PC-3 (cell line): Measurements from ENCODE around the gene TRPM2. TPM values are rescaled to one million over a fixed set of nuclear protein-coding genes. Genes with fewer than 3 reads are reported as not detected.

Experiments used
- ATAC-seq: fragments of 200-7000 bp; cut with Tn5 transposase; 2 replicates; pipeline ENCODE4 v1.9.1; 2020; ENCODE audit warnings: mild to moderate bottlenecking, moderate library complexity
- BruUV-seq: library from RNA; stranded (reverse); fragments of 400-500 nt; replicated peaks from 2 replicates; lab custom pipeline; 2021; lab: Mats Ljungman, UMichigan
- CTCF ChIA-PET: fragments of 300-600 bp; sonication (Branson Sonifier 250); formaldehyde crosslinking; loops from one replicate; lab custom pipeline; 2022; ENCODE audit warnings: antibody characterized with exemption; lab: Charles Lee
- POLR2A ChIA-PET: fragments of 300-600 bp; sonication (Branson Sonifier 250); formaldehyde crosslinking; loops from one replicate; lab custom pipeline; 2022; ENCODE audit warnings: antibody characterized with exemption; ENCODE audit not compliant: unreplicated experiment; lab: Charles Lee
- DNase-seq: peaks from one replicate; pipeline ENCODE4 v3.0.0-alpha.2; 2015
- H2AFZ ChIP-seq: fragments of 300-600 bp; sonication (generic); 2 replicates; pipeline ENCODE4 v1.6.0; 2016; ENCODE audit warnings: antibody characterized with exemption, low read length
- H3F3A ChIP-seq: fragments of 300-600 bp; sonication (generic); one replicate; pipeline ENCODE4 v1.6.0; 2017; ENCODE audit warnings: antibody characterized with exemption, low read length, control low read depth, mild to moderate bottlenecking; ENCODE audit not compliant: unreplicated experiment
- H3K27ac ChIP-seq: fragments of 300-600 bp; sonication (generic); 2 replicates; pipeline ENCODE4 v1.5.1; 2016; ENCODE audit warnings: mild to moderate bottlenecking, low read length
- H3K27me3 ChIP-seq: fragments of 300-600 bp; sonication (generic); 2 replicates; pipeline ENCODE4 v1.6.1; 2016; ENCODE audit warnings: low read length, mixed read lengths
- H3K36me3 ChIP-seq: fragments of 300-600 bp; sonication (generic); 2 replicates; pipeline ENCODE4 v1.6.1; 2016; ENCODE audit warnings: low read depth, mixed run types, low read length, mixed read lengths
- H3K4me1 ChIP-seq: fragments of 300-600 bp; sonication (generic); 2 replicates; pipeline ENCODE4 v1.5.1; 2016; ENCODE audit warnings: low read length; ENCODE audit not compliant: insufficient read depth
- H3K4me2 ChIP-seq: fragments of 300-600 bp; sonication (generic); 2 replicates; pipeline ENCODE4 v1.6.0; 2016; ENCODE audit warnings: low read length
- H3K4me3 ChIP-seq: fragments of 300-600 bp; sonication (generic); 2 replicates; pipeline ENCODE4 v1.5.1; 2016; ENCODE audit warnings: mild to moderate bottlenecking, low read length, mixed read lengths
- H3K79me2 ChIP-seq: fragments of 300-600 bp; sonication (generic); 2 replicates; pipeline ENCODE4 v1.6.1; 2017; ENCODE audit warnings: low read length, mixed read lengths
- H3K9ac ChIP-seq: fragments of 300-600 bp; sonication (generic); 2 replicates; pipeline ENCODE4 v1.6.0; 2016; ENCODE audit warnings: mild to moderate bottlenecking, low read length
- H3K9me2 ChIP-seq: fragments of 300-600 bp; sonication (generic); replicated peaks from 2 replicates; pipeline ENCODE4 v1.6.1; 2016; ENCODE audit warnings: mixed run types, low read length, mixed read lengths
- H3K9me3 ChIP-seq: fragments of 300-600 bp; sonication (generic); 2 replicates; pipeline ENCODE4 v1.6.1; 2016; ENCODE audit warnings: low read length, mixed read lengths
- H4K20me1 ChIP-seq: fragments of 300-600 bp; sonication (generic); 2 replicates; pipeline ENCODE4 v1.6.1; 2016; ENCODE audit warnings: low read length, mixed read lengths
- EZH2 ChIP-seq: fragments of 300-600 bp; sonication (generic); IDR thresholded peaks from one replicate; pipeline ENCODE4 v1.6.1; 2017; ENCODE audit warnings: antibody characterized with exemption, mild to moderate bottlenecking, low read length; ENCODE audit not compliant: unreplicated experiment
- EZH2phosphoT487 ChIP-seq: fragments of 300-600 bp; sonication (generic); IDR thresholded peaks from 2 replicates; pipeline ENCODE4 v1.6.1; 2018; ENCODE audit warnings: mild to moderate bottlenecking, antibody characterized with exemption, low read length, borderline replicate concordance
- intact Hi-C: fragments of 100-400 bp; cut with micrococcal nuclease; formaldehyde crosslinking; loops from 2 replicates; pipeline ENCODE4 v1.9.0; 2023
- total RNA-seq: library from RNA; depleted of rRNA; stranded (reverse); fragments of >200 nt; gene quantifications from 2 replicates; pipeline ENCODE4 v1.2.3, GENCODE V29; 2014
- TF ChIP-seq, protein P1 (sequence below): fragments of 300-600 bp; sonication (generic); conservative IDR thresholded peaks from 2 replicates; pipeline ENCODE4 v1.5.1; 2017; ENCODE audit warnings: antibody characterized with exemption, low read depth, mild to moderate bottlenecking, low read length

TRPM2 gene
- total RNA-seq, 1 experiment from 2014 or later = 50.0 TPM

DNA sequence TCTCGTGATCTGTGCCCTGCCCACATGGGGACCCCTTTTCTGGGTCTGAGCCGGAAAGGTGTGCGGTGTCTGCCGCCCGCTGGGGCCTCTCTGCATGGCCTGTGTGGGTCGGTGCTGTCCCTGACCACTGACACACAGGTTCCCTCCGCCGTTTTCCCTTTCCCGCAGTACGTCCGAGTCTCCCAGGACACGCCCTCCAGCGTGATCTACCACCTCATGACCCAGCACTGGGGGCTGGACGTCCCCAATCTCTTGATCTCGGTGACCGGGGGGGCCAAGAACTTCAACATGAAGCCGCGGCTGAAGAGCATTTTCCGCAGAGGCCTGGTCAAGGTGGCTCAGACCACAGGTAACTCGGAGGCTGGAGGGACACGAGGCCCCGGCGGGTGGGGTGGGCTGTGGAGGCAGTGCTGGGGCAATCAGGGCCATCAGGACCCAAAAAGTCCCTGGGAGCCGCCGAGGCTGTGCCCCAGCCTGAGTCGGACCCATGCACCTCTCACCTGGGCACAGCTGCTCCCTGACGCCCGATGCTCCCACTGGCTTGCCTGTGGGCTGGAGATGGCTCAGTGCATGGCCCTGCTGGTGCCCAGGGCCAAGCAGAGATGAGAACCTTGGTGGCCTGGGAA, 13.3 kb downstream of the TRPM2 start:
- Histone ChIP-seq H3K27ac (no peak overlapping the region), H3K36me3 (no peaks in the 10 kb centered on the region), H3K4me2 (no peak overlapping the region), H3K27me3 (peaks cover 7% of the 10 kb centered on the region; the same call in 1 of the 2 replicates), H3K9me2 (no peaks in the 10 kb centered on the region), H3K4me1 (peaks cover 10% of the 10 kb centered on the region), H3K79me2 (no peaks in the 10 kb centered on the region), H3K9ac (no peak overlapping the region), H2AFZ (no peak overlapping the region), H3K9me3 (0 out of 2 replicates have a peak, but pooled peaks cover 3% of the 10 kb centered on the region), H3F3A (no peaks in the 10 kb centered on the region), H4K20me1 (no peaks in the 10 kb centered on the region), H3K4me3 (no peak overlapping the region)
- ChIA-PET CTCF (no interaction called here), POLR2A (no interaction called here)
- intact Hi-C loops = no loop called here
- no peak for DNase-seq
- no peak for ATAC-seq
- BruUV-seq = no TSS peak
- TF ChIP-seq, protein P1, sequence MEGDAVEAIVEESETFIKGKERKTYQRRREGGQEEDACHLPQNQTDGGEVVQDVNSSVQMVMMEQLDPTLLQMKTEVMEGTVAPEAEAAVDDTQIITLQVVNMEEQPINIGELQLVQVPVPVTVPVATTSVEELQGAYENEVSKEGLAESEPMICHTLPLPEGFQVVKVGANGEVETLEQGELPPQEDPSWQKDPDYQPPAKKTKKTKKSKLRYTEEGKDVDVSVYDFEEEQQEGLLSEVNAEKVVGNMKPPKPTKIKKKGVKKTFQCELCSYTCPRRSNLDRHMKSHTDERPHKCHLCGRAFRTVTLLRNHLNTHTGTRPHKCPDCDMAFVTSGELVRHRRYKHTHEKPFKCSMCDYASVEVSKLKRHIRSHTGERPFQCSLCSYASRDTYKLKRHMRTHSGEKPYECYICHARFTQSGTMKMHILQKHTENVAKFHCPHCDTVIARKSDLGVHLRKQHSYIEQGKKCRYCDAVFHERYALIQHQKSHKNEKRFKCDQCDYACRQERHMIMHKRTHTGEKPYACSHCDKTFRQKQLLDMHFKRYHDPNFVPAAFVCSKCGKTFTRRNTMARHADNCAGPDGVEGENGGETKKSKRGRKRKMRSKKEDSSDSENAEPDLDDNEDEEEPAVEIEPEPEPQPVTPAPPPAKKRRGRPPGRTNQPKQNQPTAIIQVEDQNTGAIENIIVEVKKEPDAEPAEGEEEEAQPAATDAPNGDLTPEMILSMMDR = no peak
- TF ChIP-seq EZH2phosphoT487 = no peak

DNA sequence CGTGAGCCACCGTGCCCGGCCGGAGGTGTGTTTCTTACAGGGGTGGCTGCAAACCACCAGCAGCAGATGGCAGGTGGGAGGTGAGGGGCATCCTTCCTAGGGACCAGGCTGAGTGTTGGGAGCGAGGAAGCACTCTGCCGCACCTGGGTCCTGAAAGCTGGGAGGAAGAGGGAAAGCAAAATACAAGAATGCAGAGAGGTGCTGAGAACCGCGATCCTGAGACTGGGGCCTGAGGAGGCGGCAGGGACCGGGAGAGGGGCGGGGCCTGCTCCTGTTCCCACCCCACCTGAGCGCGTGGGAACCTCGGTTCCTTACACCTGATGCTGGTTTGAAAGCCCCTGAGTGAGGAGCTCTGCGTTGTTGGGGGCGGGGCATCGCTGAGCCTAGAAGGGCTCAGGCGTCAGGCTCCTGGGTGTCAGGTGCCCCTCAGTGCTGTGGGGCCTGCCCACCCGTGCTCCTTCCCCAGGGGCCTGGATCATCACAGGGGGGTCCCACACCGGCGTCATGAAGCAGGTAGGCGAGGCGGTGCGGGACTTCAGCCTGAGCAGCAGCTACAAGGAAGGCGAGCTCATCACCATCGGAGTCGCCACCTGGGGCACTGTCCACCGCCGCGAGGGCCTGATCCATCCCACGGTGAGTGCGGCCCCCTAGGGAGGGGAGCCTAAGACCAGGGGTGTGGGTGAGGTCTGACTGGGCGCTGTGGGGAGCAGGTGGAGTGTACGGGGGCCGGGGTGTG, 15.5 kb downstream of the TRPM2 start:
- Histone ChIP-seq H3K4me2 (peak overlapping the region; percentile 19; the same call in 1 of the 2 replicates), H2AFZ (no peak overlapping the region), H3K79me2 (no peaks in the 10 kb centered on the region), H3K9me3 (no peaks in the 10 kb centered on the region), H3K27me3 (no peaks in the 10 kb centered on the region), H3K4me3 (no peak overlapping the region), H4K20me1 (no peaks in the 10 kb centered on the region), H3K9me2 (no peaks in the 10 kb centered on the region), H3K4me1 (peaks cover 10% of the 10 kb centered on the region), H3K9ac (no peak overlapping the region), H3F3A (no peaks in the 10 kb centered on the region), H3K27ac (no peak overlapping the region), H3K36me3 (no peaks in the 10 kb centered on the region)
- BruUV-seq = no TSS peak
- CTCF ChIA-PET = interaction anchor here (0.5 to 1.2 kb wide), 4 partner anchors 8 to 119 kb away, joined by 3 to 6 read pairs (median 4); no protein-coding TSS in a partner anchor
- TF ChIP-seq EZH2 = no peak
- no peak for TF ChIP-seq EZH2phosphoT487
- TF ChIP-seq, protein P1 = peak; percentile 26; the same call in 1 of the 2 replicates
- DNase-seq (no peak), ATAC-seq (peak; percentile 52)
- intact Hi-C loops = no loop called here
- POLR2A ChIA-PET = interaction anchor here (0.5 kb wide), 1 partner anchor 30 kb away, joined by 3 read pairs; the partner anchor contains the start of gene CFAP410
